C4-2B (cell line): ENCODE data around the gene CREB3L1.

ENCODE experiments used
- H3K27ac ChIP-seq: fragments of 450-650 bp; 2 replicates; pipeline ENCODE4 v1.5.1; 2017
- ZFX ChIP-seq: fragments of 450-650 bp; IDR thresholded peaks from 2 replicates; pipeline ENCODE4 v1.6.1; 2017
- TF ChIP-seq, protein P1 (sequence below): fragments of 450-650 bp; conservative IDR thresholded peaks from 2 replicates; pipeline ENCODE4 v1.5.1; 2017; ENCODE audit warnings: mild to moderate bottlenecking

Gene CREB3L1

DNA sequence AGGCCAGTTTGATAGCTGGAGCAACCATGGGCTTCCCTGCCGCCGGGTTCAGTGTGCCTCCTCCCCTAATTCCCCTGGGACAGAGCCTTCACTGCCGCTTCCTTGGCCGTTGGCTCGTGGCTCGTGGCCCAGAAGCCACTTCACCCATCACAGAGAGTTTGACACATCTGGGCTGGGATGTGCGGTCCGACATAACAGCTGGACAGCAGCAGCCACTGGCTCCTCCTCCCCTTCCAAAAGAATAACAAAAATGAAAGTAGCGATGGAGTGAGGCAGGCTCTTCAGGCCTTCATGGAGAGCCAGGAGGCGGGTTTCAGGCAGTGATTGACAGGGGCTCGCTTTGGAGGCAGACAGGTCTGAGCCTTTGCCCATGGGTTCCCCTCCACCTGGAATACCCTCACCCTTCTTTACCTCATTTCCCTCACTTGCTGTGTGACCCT, 8.2 kb downstream of the CREB3L1 start:
- TF ChIP-seq, protein P1, sequence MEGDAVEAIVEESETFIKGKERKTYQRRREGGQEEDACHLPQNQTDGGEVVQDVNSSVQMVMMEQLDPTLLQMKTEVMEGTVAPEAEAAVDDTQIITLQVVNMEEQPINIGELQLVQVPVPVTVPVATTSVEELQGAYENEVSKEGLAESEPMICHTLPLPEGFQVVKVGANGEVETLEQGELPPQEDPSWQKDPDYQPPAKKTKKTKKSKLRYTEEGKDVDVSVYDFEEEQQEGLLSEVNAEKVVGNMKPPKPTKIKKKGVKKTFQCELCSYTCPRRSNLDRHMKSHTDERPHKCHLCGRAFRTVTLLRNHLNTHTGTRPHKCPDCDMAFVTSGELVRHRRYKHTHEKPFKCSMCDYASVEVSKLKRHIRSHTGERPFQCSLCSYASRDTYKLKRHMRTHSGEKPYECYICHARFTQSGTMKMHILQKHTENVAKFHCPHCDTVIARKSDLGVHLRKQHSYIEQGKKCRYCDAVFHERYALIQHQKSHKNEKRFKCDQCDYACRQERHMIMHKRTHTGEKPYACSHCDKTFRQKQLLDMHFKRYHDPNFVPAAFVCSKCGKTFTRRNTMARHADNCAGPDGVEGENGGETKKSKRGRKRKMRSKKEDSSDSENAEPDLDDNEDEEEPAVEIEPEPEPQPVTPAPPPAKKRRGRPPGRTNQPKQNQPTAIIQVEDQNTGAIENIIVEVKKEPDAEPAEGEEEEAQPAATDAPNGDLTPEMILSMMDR = no peak
- no peak for TF ChIP-seq ZFX
- H3K27ac ChIP-seq = no peak overlapping the region

DNA sequence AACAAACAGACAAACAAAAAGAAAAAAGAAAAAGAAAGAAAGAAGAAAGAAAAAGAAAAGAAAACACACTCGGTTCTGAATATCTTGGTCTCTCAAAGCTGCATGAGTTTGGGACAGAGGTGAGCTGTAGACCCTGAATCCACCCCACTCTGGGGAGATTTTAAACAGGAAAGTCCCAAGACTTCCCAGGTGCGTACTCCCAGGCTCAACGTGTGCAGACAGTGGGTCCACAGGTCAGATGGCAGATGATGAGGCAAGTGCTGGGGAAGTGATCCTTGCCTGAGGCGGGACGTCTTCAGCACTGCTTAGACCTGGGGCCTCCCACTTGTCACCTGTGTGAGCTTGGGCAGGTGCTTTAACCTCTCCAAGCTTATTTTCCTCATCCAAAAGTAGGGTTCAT, 9.3 kb downstream of the CREB3L1 start:
- TF ChIP-seq, protein P1 = no peak
- TF ChIP-seq ZFX = no peak

DNA sequence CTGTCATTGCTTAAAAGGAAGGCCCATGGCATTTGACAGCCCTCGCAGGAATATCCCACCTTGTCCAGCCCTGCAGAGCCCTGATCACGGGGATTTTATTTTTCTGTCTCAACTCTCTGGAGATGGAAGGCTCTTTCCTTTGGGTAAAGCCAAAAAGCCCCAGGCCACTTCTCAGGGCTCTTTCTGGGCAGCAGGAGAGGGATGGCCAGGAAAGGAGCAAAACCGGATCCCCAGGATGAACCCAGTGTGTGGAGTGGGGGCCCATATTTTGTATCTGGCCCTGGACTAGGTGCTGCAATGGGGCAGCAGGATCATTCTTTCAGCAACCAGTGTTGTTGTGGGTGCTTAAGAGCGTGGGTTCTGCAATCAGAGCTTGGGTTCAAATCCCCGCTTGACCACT, 11.0 kb downstream of the CREB3L1 start:
- TF ChIP-seq, protein P1 = no peak
- no peak for TF ChIP-seq ZFX
- H3K27ac ChIP-seq = no peak overlapping the region

More for the DNA sequence above, 9.3 kb downstream of the CREB3L1 start:
- H3K27ac ChIP-seq = no peak overlapping the region

DNA sequence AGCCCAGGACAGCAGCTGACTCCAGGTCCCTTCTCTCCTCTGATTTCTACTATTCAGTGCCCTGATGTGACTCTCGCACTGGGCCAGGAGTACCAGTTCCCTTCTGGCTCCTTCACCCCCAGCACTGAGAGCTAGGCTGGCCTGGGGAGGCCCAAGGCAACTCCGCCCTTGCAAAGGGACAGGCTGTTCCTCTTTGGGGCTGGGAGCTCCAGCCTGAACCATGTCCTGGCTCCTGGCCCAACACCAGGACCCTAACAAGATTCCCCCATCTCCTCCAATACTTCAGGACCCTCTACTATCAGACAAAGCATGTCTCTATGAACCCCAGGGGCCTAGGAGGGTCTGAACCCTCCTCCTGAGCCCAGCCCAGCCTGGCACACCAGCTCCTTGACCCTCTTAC, 12.5 kb downstream of the CREB3L1 start:
- H3K27ac ChIP-seq = no peak overlapping the region
- no peak for TF ChIP-seq ZFX
- TF ChIP-seq, protein P1 = no peak

DNA sequence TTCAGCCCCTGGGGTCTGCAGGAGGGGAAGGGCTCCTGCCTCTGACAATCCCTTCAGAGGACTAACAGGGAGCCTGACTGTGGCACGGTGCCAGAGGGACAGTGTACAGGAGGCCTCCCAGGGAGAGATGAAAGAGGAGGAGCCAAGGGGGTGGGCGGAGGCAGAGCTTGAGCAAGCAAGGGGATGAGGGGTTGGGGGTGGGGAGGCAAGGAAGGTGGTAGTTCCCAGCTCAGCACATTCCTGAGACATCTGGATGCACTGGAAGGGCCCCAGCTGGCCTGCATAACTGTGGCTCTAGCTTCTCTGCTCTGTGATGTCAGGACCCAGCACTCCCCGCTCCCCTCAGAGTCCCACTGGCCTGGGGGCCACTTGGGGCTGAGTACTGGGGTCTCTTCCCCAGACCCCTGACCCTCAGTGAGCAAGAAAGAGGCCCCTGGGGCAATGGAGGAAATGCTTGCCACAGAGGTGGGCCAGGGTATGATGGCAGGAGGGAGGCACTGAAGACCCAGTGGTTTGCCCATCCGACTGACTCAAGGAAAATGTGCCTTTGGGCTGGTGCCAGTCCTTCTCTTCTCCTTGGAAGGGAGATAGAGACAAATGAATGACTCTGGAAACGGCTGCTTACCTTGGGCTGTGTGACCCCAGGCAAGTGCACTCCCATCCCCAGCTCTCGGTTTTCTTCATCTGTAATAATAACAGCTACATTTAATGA, 13.3 kb downstream of the CREB3L1 start:
- H3K27ac ChIP-seq = no peak overlapping the region
- TF ChIP-seq, protein P1 = no peak
- no peak for TF ChIP-seq ZFX

DNA sequence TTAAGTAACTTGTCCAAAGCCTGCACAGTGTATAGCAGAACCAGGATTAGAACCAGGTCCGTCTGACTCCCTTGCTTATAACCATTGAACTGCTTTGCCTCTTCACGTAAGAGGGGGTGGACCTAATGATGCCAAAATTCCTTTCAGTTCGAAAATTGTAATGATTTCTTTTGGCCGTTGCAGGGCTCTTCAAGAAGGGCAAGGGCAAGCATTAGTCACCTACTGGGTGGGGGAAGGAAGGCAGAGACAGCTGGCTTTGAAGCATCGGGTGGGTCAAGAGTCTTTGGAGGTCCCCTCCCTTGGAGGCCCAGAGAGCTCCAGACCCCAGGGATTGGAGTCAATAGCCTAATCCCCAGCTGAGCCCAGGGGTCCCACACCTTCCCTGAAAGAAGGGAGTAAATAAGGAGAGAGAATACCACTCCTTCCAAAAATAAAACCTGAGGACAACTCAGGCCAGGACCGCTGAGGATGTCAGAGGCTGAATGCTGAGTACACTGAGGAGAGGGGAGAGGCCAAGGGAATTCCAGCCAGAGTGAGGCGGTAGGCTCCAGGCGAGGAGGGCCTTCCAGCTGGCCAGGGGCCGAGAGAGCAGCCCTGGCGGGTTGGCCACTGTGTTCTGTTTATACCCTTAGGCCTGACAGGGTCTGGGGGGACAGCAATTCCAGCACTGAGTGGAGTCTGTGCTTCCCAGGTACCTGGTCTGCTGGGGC, 14.1 kb downstream of the CREB3L1 start:
- TF ChIP-seq, protein P1 = no peak
- no peak for TF ChIP-seq ZFX
- H3K27ac ChIP-seq = no peak overlapping the region

DNA sequence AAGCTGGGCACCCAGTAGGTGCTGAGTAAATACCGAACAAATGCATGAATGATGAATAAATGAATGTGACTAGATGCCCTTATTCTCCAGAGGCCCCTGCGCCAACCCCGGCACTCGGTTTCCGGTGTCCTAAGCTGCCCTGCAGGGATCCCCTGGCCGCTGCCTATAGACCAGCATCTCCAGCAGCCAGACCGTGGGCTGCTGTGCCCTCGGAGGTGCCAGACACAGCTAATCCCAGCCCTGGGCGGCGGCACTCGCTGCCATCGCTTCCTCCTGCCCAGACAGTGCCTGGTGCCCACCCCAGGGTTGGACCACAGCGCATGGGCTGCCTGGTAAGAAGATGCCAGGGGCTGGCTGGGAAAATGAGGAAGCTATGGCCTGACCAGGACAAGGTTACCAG, 15.6 kb downstream of the CREB3L1 start:
- no peak overlapping the region for H3K27ac ChIP-seq

More for the DNA sequence above, 15.6 kb downstream of the CREB3L1 start:
- TF ChIP-seq ZFX = no peak
